Lower leg skin (tissue), 3 donors: ENCODE results near the gene ATP6V1G2.

Experiments used
- CTCF ChIP-seq, 3 donors: fragments of 450-650 bp; IDR thresholded peaks; one replicate each; pipeline ENCODE4 v1.5.1; 2016; ENCODE audit warnings: antibody characterized with exemption in 3 of 3, mild to moderate bottlenecking in 3 of 3, moderate library complexity in 2 of 3
- POLR2A ChIP-seq, 2 donors: fragments of 450-650 bp; IDR thresholded peaks; one replicate each; pipeline ENCODE4 v1.6.1; 2016 to 2017; ENCODE audit warnings: antibody characterized with exemption in 2 of 2, mild to moderate bottlenecking in 1 of 2, moderate library complexity in 1 of 2

- TF ChIP-seq CTCF (IDR thresholded peaks at IDR 0.05) = no peak
- no peak for TF ChIP-seq POLR2A (IDR thresholded peaks at IDR 0.05)
Measured at GRCh38 chr6:31497531-31498476, 48.6 kb downstream of the ATP6V1G2 start, which contains the start of gene MICB.
